Left lung (tissue), 10 donors: ENCODE results near the gene ZNF785. TPM values are rescaled to one million over a fixed set of nuclear protein-coding genes. Genes with fewer than 3 reads are reported as not detected.
A peak's percentile ranks its signal among the peaks of the same experiment; 100 is the strongest.

ENCODE experiments used
- ATAC-seq: fragments of 200-7000 bp; cut with Tn5 transposase; one replicate; pipeline ENCODE4 v1.9.1; 2020; ENCODE audit warnings: moderate library complexity
- DNase-seq, 4 donors: peaks; one replicate each; pipeline ENCODE4 v3.0.0-alpha.2; 2013 to 2020
- H3K27ac ChIP-seq, 2 donors: fragments of 200-600 bp; sonication (generic) in 1 of 2; one replicate each; pipeline versions ENCODE4 v1.5.0 to v1.8.0; 2020 to 2021
- H3K27me3 ChIP-seq, 2 donors: fragments of 200-600 bp; sonication (generic) in 1 of 2; one replicate each; pipeline versions ENCODE4 v1.5.0 to v1.8.0; 2020 to 2021
- H3K36me3 ChIP-seq, 2 donors: fragments of 200-600 bp; sonication (generic) in 1 of 2; one replicate each; pipeline versions ENCODE4 v1.5.0 to v1.8.0; 2020 to 2021
- H3K4me1 ChIP-seq, 2 donors: fragments of 200-600 bp; one replicate each; pipeline ENCODE4 v1.8.0; 2021
- H3K4me3 ChIP-seq, 2 donors: fragments of 200-600 bp; sonication (generic) in 1 of 2; one replicate each; pipeline versions ENCODE4 v1.5.0 to v1.8.0; 2020 to 2021; ENCODE audit warnings: mild to moderate bottlenecking in 1 of 2
- H3K9me3 ChIP-seq, 2 donors: fragments of 200-600 bp; sonication (generic) in 1 of 2; one replicate each; pipeline versions ENCODE4 v1.5.0 to v1.8.0; 2020 to 2021
- intact Hi-C, 2 donors: fragments of 100-400 bp; cut with DNase I; formaldehyde crosslinking; loops; one replicate each; pipeline versions ENCODE4 v1.11.2 to v1.14.2; 2022
- polyA plus RNA-seq, 6 donors: library from polyadenylated mRNA; unstranded; fragments of 120-200 nt; gene quantifications; one replicate each; pipeline ENCODE4 v1.2.1, GENCODE V29; 2013; ENCODE audit not compliant: insufficient read length in 6 of 6
- total RNA-seq, 2 donors: library from RNA; stranded (reverse); fragmentation: NEBNext Ultra II Directional; extraction: Animal tissue kit (Norgen Biotek cat#: 25700); gene quantifications; one replicate each; pipeline ENCODE4 v1.2.1, GENCODE V29; 2021
- TF ChIP-seq, protein P1 (sequence below), 2 donors: fragments of 200-600 bp; sonication (generic) in 1 of 2; IDR thresholded peaks; one replicate each; pipeline versions ENCODE4 v1.5.0 to v1.8.0; 2021; ENCODE audit warnings: antibody characterized with exemption in 2 of 2
- donor health status: DM: no; HTN: yes; CAD: no.
- donor health status: DM: no; HTN: no; CAD: no.

ZNF785 gene
- total and polyA plus RNA-seq, 8 donors: 12.9 to 33.0 (median 28.7) TPM

DNA sequence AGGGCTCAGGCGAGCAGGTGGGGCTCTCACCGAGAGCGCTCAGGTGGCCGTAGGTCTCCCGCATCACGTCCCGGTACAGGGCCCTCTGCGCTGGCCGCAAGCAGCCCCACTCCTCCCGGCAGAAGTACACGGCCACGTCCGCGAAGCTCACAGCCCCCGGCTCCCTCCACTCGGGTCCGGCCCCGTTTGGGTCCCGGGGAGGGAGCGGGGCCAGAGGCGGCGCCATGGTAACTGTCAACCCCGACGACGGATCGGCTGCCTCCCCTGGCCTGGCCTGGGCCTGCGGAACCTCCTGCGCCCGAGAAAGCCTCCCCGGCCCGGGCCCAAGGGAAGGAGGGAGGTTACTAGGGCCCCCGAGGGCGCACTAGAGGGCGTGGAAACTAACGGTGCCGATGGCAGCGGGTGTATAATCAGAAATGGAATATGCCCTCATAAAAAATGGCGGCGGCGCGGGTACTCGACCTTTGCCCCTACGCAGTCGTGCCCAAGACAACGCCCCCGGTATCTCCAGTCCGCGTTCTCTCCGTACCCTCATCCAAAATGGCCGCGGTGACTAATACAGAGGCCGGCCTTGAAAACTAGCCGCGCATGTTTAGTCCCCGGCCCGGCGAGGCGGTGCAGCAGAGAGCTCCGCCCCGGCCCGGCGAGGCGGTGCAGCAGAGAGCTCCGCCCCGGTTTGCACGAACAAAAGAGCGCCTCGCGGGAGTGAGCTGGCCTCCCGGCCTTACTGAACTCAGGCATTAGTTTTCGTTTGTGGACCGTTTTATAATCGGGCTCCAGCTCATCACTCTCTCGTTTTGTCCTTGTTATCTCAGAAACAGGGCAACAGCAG lies 27.3 kb downstream of the ZNF785 start, which contains the start of gene ZNF764:
Gene ZNF764 (minus strand): TSS at position 418 of the 832 bp plus-strand sequence. CDS start 192 bp downstream, at position 226.
- Histone ChIP-seq H3K9me3 (no peaks in the 10 kb centered on the region), H3K4me1 (peaks cover 0 to 62% of the 10 kb centered on the region in 2 donors), H3K27ac (peak within 1 kb of the TSS; percentile 94 to 98), H3K36me3 (peaks cover 0 to 27% of the 10 kb centered on the region in 2 donors), H3K27me3 (no peaks in the 10 kb centered on the region), H3K4me3 (peak within 1 kb of the TSS; percentile 95 to 98)
- TF ChIP-seq, protein P1, sequence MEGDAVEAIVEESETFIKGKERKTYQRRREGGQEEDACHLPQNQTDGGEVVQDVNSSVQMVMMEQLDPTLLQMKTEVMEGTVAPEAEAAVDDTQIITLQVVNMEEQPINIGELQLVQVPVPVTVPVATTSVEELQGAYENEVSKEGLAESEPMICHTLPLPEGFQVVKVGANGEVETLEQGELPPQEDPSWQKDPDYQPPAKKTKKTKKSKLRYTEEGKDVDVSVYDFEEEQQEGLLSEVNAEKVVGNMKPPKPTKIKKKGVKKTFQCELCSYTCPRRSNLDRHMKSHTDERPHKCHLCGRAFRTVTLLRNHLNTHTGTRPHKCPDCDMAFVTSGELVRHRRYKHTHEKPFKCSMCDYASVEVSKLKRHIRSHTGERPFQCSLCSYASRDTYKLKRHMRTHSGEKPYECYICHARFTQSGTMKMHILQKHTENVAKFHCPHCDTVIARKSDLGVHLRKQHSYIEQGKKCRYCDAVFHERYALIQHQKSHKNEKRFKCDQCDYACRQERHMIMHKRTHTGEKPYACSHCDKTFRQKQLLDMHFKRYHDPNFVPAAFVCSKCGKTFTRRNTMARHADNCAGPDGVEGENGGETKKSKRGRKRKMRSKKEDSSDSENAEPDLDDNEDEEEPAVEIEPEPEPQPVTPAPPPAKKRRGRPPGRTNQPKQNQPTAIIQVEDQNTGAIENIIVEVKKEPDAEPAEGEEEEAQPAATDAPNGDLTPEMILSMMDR (IDR thresholded peaks at IDR 0.05): no peak
- intact Hi-C loops: no loop called here
- DNase-seq (peak; percentile 91 to 99 (median 98)), ATAC-seq (peak; percentile 97)

DNA sequence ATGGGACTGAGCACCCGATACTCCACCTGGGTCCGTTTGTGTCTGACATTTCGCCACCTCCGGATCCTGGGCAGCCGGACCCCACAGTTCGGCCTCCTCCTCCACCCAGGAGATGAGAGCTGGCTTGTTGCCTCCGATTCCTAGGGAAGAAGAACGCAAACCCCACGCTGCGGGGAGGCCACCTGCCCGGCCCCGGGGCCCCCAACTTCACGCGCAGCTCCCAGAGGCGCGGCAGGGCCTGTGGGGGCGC lies 27.9 kb downstream of the ZNF785 start:
- no peak for ATAC-seq
- Histone ChIP-seq H3K9me3 (no peaks in the 10 kb centered on the region), H3K36me3 (peaks cover 0 to 31% of the 10 kb centered on the region in 2 donors), H3K27ac (peak overlapping the region; percentile 94 to 98), H3K4me1 (peaks cover 0 to 67% of the 10 kb centered on the region in 2 donors), H3K4me3 (peak overlapping the region; percentile 95 to 98), H3K27me3 (no peaks in the 10 kb centered on the region)
- TF ChIP-seq, protein P1 (IDR thresholded peaks at IDR 0.05): no peak
- DNase-seq: peak in 1 of 4 donors; percentile 27
- intact Hi-C loops: no loop called here

DNA sequence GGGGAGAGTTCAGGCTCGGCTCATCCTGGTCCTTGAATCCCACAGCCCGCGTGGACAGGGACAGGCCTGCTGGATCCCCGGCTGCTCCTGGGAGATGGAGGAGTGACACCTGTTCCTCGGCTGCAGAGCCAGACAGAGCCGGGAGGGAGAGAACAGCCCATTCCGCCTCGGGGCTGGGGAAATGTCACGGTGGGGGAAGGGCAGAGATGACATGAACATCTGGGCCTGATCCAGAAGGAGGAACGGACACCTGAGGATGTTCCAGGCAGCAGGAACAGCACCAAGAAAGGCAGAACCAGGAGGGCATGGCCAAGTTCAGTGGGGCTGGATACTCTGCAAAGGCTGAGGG lies 29.4 kb downstream of the ZNF785 start:
- Histone ChIP-seq H3K27me3 (no peaks in the 10 kb centered on the region), H3K27ac (no peak overlapping the region), H3K4me3 (no peak overlapping the region), H3K4me1 (peaks cover 0 to 67% of the 10 kb centered on the region in 2 donors), H3K36me3 (peaks cover 0 to 31% of the 10 kb centered on the region in 2 donors), H3K9me3 (no peaks in the 10 kb centered on the region)
- TF ChIP-seq, protein P1 (IDR thresholded peaks at IDR 0.05): no peak
- intact Hi-C loops: no loop called here
- ATAC-seq: no peak
- DNase-seq: peak in 1 of 4 donors; percentile 62

DNA sequence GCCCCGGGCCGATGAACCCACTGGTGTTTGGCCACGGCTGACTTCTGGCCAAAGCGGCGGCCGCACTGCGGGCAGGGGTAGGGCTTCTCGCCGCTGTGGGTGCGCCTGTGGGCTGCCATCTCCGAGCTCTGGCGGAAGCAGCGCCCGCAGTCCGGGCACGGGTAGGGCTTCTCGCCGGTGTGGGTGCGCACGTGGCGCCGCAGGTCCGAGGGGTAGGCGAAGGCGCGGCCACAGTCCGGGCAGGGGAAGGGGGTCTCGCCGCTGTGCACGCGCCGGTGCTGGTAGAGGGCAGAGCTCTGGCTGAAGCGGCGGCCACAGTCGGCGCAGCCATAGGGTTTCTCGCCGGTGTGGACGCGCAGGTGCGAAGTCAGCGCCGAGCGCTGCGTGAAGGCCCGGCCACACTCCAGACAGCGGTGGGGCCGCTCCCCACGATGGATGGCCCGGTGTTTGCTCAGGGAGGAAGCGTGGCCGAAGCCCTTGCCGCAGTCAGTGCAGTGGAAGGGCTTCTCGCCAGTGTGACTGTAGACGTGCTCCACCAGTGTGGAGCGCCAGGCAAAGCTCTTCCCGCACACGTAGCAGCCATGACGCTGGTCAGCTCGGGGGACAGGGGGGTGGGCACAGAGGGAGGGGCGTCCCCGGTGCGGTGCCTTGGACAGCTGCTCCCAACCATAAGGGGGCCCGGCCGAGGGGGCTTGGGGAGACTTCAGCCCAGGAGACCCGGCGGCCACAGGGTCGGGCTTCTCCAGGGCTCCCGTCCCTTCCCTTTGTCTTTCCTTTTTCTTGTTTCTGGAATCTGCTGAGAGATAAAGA lies 30.0 kb downstream of the ZNF785 start:
- intact Hi-C loops: no loop called here
- Histone ChIP-seq H3K4me3 (no peak overlapping the region), H3K4me1 (peaks cover 0 to 62% of the 10 kb centered on the region in 2 donors), H3K9me3 (no peaks in the 10 kb centered on the region), H3K27me3 (no peaks in the 10 kb centered on the region), H3K27ac (no peak overlapping the region), H3K36me3 (peaks cover 0 to 31% of the 10 kb centered on the region in 2 donors)
- TF ChIP-seq, protein P1 (IDR thresholded peaks at IDR 0.05): no peak
- ATAC-seq: no peak
- DNase-seq: peak in 1 of 4 donors; percentile 76
